NCI-H345 treated with DMSO at 0.1 percent for 48 hours (cell line): ENCODE measurements around the gene WASHC1.
"Not testable (repeated sequence)": the region's sequence is repeated elsewhere in the genome, so short reads cannot be mapped to it uniquely, and the experiment has no call there.

Experiments used
- DNase-seq: peaks from one replicate; lab custom pipeline; 2025; ENCODE audit not compliant: unreplicated experiment; lab: John Stamatoyannopoulos, UW

WASHC1 gene

DNA sequence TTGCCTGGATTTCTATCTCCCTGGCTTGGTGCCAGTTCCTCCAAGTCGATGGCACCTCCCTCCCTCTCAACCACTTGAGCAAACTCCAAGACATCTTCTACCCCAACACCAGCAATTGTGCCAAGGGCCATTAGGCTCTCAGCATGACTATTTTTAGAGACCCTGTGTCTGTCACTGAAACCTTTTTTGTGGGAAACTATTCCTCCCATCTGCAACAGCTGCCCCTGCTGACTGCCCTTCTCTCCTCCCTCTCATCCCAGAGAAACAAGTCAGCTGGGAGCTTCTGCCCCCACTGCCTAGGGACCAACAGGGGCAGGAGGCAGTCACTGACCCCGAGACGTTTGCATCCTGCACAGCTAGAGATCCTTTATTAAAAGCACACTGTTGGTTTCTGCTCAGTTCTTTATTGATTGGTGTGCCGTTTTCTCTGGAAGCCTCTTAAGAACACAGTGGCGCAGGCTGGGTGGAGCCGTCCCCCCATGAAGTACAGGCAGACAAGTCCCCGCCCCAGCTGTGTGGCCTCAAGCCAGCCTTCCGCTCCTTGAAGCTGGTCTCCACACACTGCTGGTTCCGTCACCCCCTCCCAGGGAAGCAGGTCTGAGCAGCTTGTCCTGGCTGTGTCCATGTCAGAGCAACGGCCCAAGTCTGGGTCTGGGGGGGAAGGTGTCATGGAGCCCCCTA, 15.0 kb downstream of the WASHC1 start:
- DNase-seq, result not testable (repeated sequence)

DNA sequence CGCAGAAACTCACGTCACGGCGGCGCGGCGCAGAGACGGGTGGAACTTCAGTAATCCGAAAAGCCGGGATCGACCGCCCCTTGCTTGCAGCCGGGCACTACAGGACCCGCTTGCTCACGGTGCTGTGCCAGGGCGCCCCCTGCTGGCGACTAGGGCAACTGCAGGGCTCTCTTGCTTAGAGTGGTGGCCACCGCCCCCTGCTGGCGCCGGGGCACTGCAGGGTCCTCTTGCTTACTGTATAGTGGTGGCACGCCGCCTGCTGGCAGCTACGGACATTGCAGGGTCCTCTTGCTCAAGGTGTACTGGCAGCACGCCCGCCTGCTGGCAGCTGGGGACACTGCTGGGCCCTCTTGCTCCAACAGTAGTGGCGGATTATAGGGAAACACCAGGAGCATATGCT, 18.1 kb downstream of the WASHC1 start:
- not testable (repeated sequence) for DNase-seq

DNA sequence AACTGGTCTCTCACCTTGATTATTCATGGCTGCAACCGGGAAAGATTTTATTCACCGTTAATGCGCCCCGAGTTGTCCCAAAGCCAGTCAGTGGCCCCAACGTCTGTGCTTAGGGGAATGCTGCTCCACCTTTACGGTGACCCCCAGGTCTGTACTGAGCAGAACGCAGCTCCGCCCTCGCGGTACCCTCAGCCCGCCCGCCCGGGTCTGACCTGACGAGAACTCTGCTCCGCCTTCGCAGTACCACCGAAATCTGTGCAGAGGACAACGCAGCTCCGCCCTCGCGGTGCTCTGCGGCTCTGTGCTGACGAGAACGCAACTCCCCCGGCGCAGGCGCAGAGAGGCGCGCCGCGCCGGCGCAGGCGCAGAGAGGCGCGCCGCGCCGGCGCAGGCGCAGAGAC, 18.6 kb downstream of the WASHC1 start:
- DNase-seq, result not testable (repeated sequence)

DNA sequence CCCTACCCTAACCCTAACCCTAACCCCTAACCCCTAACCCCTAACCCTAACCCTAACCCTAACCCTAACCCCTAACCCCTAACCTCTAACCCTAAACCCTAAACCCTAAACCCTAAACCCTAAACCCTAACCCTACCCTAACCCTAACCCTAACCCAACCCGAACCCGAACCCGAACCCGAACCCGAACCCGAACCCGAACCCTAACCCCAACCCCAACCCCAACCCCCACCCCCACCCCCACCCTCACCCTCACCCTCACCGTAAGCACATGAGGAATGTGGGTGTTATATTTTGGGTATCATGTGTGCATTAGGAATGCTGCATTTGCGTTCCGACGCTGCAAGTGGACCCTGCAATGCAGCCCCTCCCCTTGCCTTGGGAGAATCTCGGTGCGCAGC, 19.0 kb downstream of the WASHC1 start:
- not testable (repeated sequence) for DNase-seq
